Measurements from ENCODE around the gene PHKB. TPM values are rescaled to one million over a fixed set of nuclear protein-coding genes. Genes with fewer than 3 reads are reported as not detected.
"Not testable (repeated sequence)": the region's sequence is repeated elsewhere in the genome, so short reads cannot be mapped to it uniquely, and the experiment has no call there.

Gene PHKB
- total RNA-seq, 1 donor from 2014 or later, result 194 TPM

DNA sequence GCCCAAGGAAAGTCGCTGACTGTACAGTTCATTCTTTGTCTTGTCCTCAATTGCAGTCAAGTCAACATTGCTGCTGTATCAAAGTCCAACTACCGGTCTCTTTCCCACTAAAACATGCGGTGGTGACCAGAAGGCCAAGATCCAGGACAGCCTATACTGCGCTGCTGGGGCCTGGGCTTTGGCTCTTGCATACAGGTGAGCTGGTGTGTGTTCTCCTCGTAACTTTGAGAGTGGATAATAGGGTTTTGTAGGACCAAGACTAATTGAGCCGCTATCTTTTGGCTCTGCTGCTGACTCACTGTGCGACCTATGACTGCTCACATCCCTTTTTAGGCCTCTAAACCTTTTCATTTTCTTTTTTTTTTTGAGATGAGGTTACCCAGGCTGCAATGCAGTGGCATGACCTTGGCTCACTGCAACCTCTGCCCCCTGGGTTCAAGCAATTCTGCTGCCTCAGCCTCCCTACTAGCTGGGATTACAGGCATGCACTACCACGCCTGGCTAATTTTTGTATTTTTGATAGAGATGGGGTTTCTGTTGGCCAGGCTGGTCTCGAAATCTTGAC, 38.7 kb downstream of the PHKB start:
- no peak for FAIRE-seq
- no peak for DNase-seq (ENCODE audit: low spot score in 2 of 2)

DNA sequence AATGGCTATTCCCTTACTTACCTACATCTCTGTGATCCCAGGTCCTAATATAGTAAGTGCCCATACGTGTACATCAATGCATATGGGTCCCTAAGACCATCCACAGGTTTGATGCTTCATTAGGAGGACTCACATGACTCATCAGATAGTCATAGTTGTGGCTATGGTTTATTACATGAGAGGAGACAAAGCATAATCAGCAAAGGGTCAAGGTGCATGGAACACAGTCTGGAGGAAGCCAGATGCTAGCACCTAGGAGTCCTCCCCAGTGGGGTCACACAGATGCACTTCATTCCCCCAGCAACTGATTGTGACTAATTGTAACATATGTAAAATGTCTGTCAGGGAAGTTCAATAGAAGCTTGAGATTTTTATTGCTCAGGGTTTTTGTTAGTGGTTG, 42.8 kb downstream of the PHKB start:
- FAIRE-seq, result no peak
- DNase-seq (ENCODE audit: low spot score in 2 of 2), result no peak

DNA sequence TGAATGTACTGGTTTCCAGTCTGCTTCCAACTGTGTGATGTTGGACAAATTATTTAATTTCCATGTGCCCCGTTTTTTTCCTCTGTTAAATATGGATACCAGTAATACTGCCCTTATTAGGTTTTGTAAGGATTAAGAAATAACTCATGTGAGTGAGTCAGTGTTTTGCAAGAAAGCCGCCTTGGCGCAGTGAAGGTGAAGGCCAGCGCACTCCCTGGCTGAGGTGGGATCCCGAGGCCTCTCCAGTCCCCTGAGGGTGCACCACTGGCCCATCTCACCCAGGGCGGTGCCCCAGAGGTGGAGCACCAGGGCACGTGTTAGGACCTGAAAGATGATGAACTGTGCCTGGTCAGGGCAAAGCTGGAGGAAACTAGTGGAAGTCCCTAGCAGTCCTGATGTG, 43.5 kb downstream of the PHKB start:
- FAIRE-seq (no peak), DNase-seq (ENCODE audit: low spot score in 2 of 2) (no peak)

DNA sequence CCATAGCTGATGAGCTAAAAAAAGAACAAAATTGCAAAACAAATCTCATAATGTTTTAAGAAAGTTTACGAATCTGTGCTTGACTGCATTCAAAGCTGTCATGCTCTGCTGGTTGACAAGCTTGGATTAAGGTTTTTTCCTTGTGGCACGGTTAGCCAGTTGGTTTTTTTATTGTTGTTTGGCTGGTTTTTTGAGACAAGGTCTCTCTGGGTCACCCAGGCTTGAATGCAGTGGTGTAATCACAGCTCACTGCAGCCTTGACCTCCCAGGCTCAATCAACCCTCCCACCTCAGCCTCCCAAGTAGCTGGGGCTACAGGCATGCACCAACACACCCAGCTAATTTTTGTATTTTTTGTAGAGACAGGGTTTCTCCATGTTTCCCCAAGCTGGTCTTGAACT, 45.7 kb downstream of the PHKB start:
- no peak for DNase-seq (ENCODE audit: low spot score in 2 of 2)
- no peak for FAIRE-seq

DNA sequence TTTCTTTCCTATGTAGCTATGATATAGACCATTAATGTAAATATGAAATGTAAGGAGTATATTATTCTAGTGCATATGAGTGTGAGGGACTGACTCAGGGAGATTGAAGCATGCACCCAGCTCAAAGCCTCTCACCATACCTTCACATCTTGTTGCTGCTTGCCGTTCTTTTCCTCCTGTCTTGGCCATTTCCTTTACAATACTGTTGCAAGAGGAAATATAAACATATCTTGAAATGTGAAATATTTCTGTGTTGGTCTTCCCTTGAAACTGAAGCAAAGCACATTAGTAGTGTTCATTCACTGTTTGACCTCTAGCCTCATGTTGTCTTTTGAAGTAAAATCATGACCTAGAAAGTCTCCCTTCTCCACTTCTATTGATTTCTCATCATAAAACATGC, 46.6 kb downstream of the PHKB start:
- FAIRE-seq (no peak), DNase-seq (ENCODE audit: low spot score in 2 of 2) (no peak)

DNA sequence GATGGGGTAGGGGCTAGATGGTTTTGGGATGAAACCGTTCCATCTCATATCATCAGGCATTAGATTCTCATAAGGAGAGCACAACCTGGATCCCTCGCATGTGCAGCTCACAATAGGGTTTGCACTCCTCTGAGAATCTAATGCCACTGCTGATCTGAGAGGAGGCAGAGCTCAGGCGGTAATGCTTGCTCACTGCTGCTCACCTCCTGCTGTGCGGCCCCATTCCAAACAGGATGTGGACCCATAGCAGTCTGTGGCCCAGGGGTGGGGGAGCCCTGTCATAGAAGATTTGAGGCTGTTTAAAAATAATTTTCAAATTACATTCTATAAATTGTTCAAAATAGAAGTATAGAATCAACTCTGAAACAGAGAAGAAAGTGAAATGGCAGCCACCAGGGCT, 50.8 kb downstream of the PHKB start:
- DNase-seq (ENCODE audit: low spot score in 2 of 2) (no peak), FAIRE-seq (no peak)

DNA sequence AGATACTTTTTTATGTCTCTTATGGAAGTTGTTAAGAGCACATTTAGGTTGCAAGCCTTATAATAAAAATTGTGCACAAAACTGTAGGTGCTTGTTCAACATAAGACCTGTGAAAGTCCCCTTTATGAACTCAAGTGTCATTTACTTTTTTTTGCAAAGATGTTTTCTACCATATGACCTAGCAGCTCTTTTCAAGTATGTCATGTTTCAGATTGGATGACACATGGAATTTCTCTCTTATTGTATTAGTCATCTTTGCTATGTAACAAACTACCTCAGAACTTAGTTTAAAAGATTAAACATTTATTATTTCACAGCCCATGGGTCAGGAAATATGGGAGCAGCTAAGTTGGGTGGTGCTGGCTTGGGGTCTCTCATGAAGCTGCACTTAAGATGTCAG, 57.9 kb downstream of the PHKB start:
- no peak for FAIRE-seq
- DNase-seq (ENCODE audit: low spot score in 2 of 2), result no peak

DNA sequence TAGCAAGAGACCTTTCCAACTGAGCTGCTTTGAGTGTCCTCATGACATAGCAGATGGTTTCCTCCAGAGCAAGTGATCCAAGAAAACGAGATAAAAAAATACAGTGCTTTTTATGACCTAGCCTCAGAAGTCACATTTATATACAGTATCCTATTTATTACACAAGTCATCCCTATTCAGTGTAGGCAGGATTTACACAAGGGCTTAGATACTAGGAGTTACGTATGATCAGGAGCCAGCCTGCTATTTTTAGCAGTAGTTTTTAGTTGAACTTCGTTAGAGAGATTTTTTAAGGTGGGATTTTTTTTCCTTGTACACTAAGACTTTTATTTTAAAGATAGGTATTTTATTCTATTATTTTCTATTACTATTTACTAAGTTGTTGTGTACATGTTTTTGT, 58.4 kb downstream of the PHKB start:
- no peak for DNase-seq (ENCODE audit: low spot score in 2 of 2)
- FAIRE-seq, result no peak

DNA sequence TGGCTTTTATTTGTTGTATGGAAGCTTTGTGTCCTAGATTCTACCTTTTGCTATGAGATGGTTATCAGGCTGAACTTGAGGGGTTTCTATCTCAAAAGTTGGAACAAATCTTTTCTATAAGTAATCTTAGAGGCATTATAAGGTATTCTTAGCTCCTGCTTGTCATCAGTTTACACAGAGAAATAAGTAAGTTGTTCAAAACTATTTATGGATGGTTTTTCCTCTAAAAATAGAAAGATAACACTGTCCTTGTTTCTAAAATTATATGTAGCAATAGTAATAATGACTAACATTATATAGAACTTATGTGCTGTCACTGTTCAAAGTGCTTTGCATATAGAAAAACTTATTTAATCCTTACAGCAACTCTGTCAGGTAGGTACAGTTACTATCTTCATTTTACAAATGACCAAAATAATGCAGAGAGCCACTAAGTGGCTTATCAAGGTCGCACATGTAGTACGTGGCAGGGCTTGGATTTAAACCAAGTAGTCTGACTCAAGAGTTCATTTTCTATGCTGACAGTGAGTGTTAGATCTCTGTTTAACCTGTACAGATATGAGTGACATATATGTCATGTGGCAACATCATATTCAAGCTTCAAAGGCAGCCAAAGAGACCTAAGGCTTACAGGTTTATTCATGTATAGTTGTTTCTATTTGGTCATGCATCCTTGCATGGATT, 59.0 kb downstream of the PHKB start:
- FAIRE-seq (no peak), DNase-seq (ENCODE audit: low spot score in 2 of 2) (no peak)

DNA sequence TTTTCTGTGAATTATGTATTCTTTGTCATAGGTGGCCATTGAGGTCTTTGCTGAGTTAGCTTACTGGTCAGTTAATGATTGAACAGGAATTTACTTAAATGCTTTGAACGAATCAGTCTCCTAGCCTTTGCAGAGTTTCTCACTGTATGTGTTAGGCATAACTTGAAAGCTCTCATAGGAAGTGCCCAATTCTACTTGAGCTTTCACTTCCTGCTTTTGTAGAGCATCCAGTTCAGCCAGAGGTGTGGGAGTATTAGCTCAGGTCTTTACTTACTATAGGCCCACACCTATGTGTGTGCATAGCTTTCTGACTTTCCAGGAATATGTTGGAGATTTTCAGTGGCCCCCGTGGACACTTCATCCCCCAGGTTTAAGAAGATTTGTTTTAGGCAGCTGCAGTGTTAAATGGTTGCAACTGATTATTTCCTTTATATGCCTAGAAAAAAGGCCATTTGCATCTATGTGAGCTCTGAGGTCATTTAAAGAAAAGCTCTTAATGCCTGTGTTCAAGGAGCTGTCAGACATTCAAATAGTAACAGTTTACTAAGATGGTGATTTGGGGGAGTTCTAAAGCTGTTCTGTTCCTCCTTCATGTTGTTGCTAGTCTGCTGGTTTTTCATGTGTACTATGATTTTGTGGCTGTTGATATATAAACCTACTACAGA, 62.3 kb downstream of the PHKB start:
- no peak for FAIRE-seq
- no peak for DNase-seq (ENCODE audit: low spot score in 2 of 2)

DNA sequence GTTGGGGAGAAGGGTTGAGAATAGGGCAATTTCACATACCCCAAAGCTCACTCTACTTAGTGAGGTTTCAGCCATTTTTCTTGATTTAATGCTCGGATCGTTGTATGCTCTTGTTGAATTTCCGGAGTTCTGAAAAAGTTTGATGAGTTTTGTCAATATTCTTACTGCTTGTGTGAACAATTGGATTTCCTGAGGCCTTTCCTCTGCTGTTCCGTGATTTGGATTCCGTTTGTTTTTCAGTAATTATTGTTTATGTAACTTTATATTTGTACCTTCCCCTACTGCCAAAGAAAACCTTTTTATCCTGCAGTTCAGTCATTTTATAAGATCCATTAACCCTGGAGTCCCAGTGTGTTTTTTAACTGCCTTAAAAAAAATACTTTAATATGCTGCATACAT, 62.9 kb downstream of the PHKB start:
- DNase-seq (ENCODE audit: low spot score in 2 of 2), result no peak
- no peak for FAIRE-seq

DNA sequence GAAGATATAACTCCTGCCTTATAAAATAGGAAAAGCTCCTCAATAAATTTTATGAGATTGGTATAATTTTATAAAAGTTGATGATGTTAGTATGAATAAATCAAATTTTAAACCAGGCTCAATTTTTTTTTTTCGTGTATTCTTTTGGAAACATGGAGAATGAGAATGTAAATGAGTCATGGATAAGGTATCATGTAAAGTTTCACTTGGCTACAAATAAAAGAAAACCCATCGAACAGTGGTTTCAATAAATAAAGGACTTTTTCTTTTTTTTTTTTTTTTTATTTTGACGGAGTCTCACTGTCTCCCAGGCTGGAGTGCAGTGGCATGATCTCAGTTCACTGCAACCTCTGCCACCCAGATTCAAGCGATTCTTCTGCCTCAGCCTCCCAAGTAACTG, 67.3 kb downstream of the PHKB start:
- no peak for DNase-seq (ENCODE audit: low spot score in 2 of 2)

DNA sequence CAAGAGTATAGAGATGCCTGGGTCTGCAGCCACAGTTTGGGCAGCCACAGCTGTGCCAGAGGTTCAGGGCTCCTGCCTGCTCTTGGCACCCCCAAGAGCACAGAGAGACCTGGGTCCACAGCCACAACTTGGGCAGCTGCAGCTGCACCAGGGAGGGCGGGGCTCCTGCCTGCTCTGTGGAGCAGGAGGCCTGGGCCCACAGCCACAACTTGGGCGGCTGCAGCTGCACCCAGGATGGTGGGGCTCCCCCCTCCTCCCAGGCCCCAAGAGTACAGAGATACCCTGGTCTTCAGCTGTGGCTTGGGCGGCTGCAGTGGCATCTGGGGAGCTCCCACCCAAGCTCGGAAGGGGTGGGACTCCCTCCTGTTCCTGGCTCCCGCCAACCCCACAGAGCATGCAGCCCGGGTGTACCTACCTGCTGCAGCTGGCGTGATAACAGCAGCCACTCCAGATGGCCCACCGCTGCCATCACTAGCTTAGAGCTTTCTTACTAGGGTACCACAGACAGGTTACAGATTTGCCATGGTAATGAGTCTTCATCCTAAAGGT, 72.7 kb downstream of the PHKB start:
- FAIRE-seq (no peak), DNase-seq (ENCODE audit: low spot score in 2 of 2) (no peak)

More for the DNA sequence above, 67.3 kb downstream of the PHKB start:
- no peak for FAIRE-seq

DNA sequence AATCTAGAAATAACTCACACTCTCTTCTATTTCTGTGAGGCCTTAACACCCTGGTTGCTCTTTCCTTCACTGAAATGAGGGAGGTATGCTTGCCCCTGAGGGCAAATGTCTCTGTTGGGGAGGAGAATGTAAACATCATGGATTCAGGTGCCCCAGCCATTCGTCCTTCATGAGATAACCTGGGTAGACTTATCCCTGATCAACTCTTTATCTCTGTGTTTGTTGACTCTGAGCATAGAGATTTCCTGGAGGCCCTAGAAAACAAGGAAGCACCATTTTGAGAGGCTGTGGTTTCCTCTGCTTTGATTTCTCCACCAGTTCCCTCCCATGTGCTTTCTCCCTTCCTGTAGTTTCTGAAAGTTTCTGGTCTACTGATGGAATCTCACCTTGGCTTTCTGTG, 77.3 kb downstream of the PHKB start:
- no peak for FAIRE-seq

DNA sequence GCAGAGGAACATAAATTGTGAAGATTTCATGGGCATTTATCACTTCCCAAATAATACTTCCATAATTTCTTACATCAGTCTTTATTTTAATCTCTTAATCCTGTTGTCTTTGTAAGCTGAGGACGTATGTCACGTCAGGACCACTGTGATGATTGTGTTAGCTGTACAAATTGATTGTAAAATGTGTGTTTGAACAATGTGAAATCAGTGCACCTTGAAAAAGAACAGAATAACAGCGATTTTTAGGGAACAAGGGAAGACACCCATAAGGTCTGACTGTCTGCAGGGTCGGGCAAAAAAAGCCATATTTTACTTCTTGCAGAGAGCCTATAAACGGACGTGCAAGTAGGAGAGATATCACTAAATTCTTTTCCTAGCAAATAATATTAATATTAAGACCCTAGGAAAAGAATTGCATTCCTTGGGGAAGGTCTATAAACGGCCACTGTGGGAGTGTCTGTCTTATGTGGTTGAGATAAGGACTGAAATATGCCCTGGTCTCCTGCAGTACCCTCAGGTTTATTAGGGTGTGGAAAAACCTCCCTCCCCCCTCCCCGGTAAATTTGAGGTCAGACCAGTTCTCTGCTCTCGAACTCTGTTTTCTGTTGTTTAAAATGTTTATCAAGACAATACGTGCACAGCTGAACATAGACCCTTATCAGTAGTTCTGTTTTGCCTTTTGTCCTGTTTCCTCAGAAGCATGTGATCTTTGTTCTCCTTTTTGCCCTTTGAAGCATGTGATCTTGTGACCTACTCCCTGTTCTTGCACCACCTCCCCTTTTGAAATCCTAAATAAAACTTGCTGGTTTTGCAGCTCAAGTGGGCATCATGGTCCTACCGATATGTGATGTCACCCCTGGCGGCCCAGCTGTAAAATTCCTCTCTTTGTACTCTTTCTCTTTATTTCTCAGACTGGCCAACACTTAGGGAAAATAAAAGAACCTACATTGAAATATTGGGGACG, 78.9 kb downstream of the PHKB start:
- not testable (repeated sequence) for FAIRE-seq

More for the DNA sequence above, 77.3 kb downstream of the PHKB start:
- no peak for DNase-seq (ENCODE audit: low spot score in 2 of 2)

DNA sequence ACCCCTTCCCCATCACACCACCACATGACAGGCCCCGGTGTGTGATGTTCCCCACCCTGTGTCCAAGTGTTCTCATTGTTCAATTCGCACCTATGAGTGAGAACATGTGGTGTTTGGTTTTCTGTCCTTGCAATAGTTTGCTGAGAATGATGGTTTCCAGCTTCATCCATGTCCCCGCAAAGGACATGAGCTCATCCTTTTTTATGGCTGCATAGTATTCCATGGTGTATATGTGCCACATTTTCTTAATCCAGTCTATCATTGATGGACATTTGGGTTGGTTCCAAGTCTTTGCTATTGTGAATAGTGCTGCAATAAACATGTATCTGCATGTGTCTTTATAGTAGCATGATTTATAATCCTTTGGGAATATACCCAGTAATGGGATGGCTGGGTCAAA, 80.0 kb downstream of the PHKB start:
- DNase-seq (ENCODE audit: low spot score in 2 of 2); FAIRE-seq: not testable (repeated sequence)

More for the DNA sequence above, 78.9 kb downstream of the PHKB start:
- DNase-seq (ENCODE audit: low spot score in 2 of 2), result not testable (repeated sequence)

DNA sequence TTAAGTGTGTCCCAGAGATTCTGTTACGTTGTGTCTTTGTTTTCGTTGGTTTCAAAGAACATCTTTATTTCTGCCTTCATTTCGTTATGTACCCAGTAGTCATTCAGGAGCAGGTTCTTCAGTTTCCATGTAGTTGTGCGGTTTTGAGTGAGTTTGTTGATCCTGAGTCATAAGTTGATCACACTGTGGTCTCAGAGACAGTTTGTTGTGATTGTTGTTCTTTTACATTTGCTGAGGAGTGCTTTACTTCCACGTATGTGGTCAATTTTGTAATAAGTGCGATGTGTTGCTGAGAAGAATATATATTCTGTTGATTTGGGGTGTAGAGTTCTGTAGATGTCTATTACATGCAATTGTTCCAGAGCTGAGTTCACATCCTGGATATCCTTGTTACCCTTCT, 83.1 kb downstream of the PHKB start:
- not testable (repeated sequence) for FAIRE-seq; DNase-seq (ENCODE audit: low spot score in 2 of 2)

DNA sequence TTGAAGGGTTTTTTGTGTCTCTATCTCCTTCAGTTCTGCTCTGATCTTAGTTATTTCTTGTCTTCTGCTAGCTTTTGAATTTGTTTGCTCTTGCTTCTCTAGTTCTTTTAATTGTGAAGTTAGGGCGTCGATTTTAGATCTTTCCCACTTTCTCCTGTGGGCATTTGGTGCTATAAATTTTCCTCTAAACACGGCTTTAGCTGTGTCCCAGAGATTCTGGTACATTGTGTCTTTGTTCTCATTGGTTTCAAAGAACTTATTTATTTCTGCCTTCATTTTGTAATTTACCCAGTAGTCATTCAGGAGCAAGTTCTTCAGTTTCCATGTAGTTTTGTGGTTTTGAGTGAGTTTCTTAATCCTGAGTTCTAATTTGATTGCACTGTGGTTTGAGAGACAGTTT, 90.1 kb downstream of the PHKB start:
- not testable (repeated sequence) for DNase-seq (ENCODE audit: low spot score in 2 of 2); FAIRE-seq

DNA sequence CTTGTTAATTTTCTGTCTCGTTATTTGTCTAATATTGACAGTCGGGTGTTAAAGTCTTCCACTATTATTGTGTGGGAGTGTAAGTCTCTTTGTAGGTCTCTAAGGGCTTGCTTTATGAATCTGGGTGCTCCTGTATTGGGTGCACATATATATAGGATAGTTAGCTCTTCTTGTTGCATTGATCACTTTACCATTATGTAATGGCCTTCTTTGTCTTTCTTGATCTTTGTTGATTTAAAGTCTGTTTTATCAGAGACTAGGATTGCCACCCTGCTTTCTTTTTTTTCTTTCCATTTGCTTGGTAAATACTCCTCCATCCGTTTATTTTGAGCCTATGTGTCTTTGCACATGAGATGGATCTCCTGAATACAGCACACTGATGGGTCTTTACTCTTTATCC, 90.6 kb downstream of the PHKB start:
- not testable (repeated sequence) for FAIRE-seq; DNase-seq (ENCODE audit: low spot score in 2 of 2)

DNA sequence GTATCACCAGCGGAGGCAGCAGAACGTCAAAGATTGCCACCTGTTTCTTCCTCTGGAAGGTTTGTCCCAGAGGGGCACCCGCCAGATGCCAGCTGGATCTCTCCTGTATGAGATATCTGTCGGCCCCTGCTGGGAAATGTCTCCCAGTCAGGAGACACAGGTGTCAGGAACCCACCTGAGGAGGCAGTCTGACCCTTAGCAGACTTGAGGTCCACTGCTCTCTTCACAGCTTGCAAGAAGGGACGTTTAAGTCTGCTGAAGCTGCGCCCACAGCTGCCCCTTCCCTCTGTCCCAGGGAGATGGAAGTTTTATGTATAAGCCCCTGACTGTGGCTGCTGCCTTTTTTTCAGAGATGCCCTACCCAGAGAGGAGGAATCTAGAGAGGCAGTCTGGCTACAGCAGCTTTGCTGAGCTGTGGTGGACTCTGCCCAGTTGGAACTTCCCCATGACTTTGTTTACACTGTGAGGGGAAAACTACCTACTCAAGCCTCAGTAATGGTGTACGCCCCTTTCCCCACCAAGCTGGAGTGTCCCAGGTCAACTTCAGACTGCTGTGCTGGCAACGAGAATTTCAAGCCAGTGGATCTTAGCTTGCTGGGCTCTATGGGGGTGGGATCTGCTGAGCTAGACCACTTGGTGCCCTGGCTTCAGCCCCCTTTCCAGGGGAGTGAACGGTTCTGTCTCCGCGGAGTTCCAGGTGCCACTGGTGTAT, 92.9 kb downstream of the PHKB start:
- FAIRE-seq, result no peak

More for the DNA sequence above, 92.9 kb downstream of the PHKB start:
- DNase-seq (ENCODE audit: low spot score in 2 of 2), result no peak

All from frontal cortex (tissue), 4 donors.